ENCODE measurements around the gene STOML3.

DNA sequence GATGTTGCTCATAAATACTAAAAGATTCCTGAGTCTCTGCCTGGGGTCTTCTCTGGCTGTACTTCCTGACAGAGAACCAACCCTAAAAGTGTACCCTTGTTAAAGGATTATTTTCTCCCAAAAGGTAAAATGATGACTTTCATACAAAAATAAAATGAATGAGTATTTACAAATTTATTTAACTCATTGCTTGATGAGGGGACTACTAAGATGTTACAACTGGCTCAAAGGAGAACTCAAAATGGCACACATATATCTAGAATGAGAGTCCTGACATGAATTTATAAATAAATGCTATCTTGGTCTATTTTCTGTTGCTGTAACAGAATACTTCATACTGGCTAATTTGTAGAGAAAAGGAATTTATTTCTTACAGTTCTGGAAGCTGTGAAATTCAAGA is 30.5 kb downstream of the STOML3 start:
- TF ChIP-seq, protein P1, sequence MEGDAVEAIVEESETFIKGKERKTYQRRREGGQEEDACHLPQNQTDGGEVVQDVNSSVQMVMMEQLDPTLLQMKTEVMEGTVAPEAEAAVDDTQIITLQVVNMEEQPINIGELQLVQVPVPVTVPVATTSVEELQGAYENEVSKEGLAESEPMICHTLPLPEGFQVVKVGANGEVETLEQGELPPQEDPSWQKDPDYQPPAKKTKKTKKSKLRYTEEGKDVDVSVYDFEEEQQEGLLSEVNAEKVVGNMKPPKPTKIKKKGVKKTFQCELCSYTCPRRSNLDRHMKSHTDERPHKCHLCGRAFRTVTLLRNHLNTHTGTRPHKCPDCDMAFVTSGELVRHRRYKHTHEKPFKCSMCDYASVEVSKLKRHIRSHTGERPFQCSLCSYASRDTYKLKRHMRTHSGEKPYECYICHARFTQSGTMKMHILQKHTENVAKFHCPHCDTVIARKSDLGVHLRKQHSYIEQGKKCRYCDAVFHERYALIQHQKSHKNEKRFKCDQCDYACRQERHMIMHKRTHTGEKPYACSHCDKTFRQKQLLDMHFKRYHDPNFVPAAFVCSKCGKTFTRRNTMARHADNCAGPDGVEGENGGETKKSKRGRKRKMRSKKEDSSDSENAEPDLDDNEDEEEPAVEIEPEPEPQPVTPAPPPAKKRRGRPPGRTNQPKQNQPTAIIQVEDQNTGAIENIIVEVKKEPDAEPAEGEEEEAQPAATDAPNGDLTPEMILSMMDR (IDR thresholded peaks at IDR 0.05): no peak
- TF ChIP-seq POLR2A (IDR thresholded peaks at IDR 0.05) (no peak), EP300 (IDR thresholded peaks at IDR 0.05) (no peak)
